ENCODE measurements around the gene RDH11. TPM values are rescaled to one million over a fixed set of nuclear protein-coding genes. Genes with fewer than 3 reads are reported as not detected.

Gene RDH11
- polyA plus RNA-seq, 3 donors = 64.9 to 70.7 (median 65.4) TPM

DNA sequence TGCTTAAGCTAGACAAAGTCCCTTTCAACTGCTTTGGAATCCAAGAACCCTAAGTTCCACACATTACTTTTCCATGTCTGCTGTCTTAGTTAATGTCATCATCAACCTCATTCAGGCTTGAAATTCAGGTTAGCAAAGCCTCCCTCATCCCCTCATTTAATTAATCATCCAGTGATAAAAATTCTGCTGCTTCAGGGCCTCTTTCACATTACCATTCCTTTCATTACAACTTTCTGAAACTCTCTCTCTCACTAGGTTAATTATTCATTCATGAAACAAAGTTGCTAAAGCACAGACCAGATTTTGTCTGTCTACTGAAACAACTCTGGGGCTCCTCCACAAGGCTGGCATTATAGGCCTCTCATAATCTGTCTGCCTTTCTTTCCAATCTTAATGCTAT lies 11.7 kb downstream of the RDH11 start:
- no peaks in the 10 kb centered on the region for H4K20me1 ChIP-seq (ENCODE audit: insufficient read depth, low read length)
- TF ChIP-seq, protein P1, sequence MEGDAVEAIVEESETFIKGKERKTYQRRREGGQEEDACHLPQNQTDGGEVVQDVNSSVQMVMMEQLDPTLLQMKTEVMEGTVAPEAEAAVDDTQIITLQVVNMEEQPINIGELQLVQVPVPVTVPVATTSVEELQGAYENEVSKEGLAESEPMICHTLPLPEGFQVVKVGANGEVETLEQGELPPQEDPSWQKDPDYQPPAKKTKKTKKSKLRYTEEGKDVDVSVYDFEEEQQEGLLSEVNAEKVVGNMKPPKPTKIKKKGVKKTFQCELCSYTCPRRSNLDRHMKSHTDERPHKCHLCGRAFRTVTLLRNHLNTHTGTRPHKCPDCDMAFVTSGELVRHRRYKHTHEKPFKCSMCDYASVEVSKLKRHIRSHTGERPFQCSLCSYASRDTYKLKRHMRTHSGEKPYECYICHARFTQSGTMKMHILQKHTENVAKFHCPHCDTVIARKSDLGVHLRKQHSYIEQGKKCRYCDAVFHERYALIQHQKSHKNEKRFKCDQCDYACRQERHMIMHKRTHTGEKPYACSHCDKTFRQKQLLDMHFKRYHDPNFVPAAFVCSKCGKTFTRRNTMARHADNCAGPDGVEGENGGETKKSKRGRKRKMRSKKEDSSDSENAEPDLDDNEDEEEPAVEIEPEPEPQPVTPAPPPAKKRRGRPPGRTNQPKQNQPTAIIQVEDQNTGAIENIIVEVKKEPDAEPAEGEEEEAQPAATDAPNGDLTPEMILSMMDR (IDR thresholded peaks at IDR 0.05) = no peak
- H3K79me2 ChIP-seq (ENCODE audit: insufficient read depth, low read length) = no peaks in the 10 kb centered on the region
- H3K36me3 ChIP-seq (replicated peaks in 1 of 2; ENCODE audit: control insufficient read depth in 1 of 2, insufficient read depth in 2 of 2, low read length in 2 of 2) = peaks cover 18 to 75% of the 10 kb centered on the region in 2 donors
- no peak for DNase-seq
- intact Hi-C loops (cut with micrococcal nuclease) = no loop called here
- H3K27ac Mint-ChIP-seq = no peak overlapping the region
- peaks cover 0 to 2% (median 0%) of the 10 kb centered on the region in 7 donors for H3K9me3 Mint-ChIP-seq
- peaks cover 12% of the 10 kb centered on the region for H3K4me1 Mint-ChIP-seq
- no peaks in the 10 kb centered on the region for H3K27me3 ChIP-seq (ENCODE audit: control insufficient read depth in 2 of 2, insufficient read depth in 2 of 2, low read length in 2 of 2)
- no peaks in the 10 kb centered on the region for H3K9me3 ChIP-seq (replicated peaks in 1 of 2; ENCODE audit: control insufficient read depth in 1 of 2, insufficient read depth in 1 of 2, low read length in 2 of 2)
- no peak overlapping the region for H2AFZ ChIP-seq (ENCODE audit: insufficient read depth, low read depth, low read length, poor library complexity, severe bottlenecking)
- H3K9ac ChIP-seq (ENCODE audit: insufficient read depth, low read length, poor library complexity, severe bottlenecking) = no peak overlapping the region
- peaks cover 0 to 2% (median 0%) of the 10 kb centered on the region in 3 donors for H3K27me3 Mint-ChIP-seq (ENCODE audit: low read depth in 3 of 3)
- H3K4me3 Mint-ChIP-seq = no peak overlapping the region
- peaks cover 64 to 74% of the 10 kb centered on the region in 2 donors for H3K36me3 Mint-ChIP-seq
- H3K4me2 ChIP-seq (replicated peaks; ENCODE audit: extremely low read depth, low read length, poor library complexity, severe bottlenecking) = no peak overlapping the region
- peaks cover 15 to 20% of the 10 kb centered on the region in 2 donors for H3K4me1 ChIP-seq (ENCODE audit: control insufficient read depth in 1 of 2, insufficient read depth in 2 of 2, low read length in 2 of 2)
- H3K4me3 ChIP-seq (replicated peaks in 1 of 3; ENCODE audit: low read depth in 2 of 3, low read length in 3 of 3) = no peak overlapping the region
- H3K27ac ChIP-seq (ENCODE audit: low read depth in 1 of 2, low read length in 2 of 2) = no peak overlapping the region

DNA sequence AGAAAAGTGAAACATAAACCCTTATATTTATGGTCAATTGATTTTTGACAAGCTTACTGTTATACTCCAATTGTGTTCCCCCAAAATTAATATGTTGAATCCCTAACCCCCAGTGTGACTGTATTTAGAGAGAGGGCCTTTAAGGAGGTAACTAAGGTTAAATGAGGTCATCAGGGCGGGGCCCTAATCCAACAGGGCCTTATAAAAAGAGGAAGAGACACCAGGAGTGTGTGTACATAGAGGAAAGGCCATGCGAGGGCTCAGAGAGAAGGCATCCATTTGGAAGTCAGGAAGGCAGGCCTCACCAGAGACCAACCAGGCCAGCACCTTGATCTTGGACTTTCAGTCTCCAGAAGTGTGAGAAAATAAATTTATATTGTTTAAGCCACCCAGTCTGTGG lies 14.6 kb downstream of the RDH11 start:
- H3K4me1 Mint-ChIP-seq = peaks cover 16% of the 10 kb centered on the region
- H3K79me2 ChIP-seq (ENCODE audit: insufficient read depth, low read length) = no peaks in the 10 kb centered on the region

More for the DNA sequence above, 14.6 kb downstream of the RDH11 start:
- Mint-ChIP-seq H3K36me3 (peaks cover 62 to 72% of the 10 kb centered on the region in 2 donors), H3K27me3 (ENCODE audit: low read depth in 3 of 3) (peaks cover 0 to 2% (median 0%) of the 10 kb centered on the region in 3 donors), H3K9me3 (peaks cover 0 to 2% (median 0%) of the 10 kb centered on the region in 7 donors), H3K4me3 (no peak overlapping the region), H3K27ac (peak overlapping the region; percentile 87 to 93 (median 89))
- 20% methylated on average over 2 of the region's 2 CpGs for WGBS (ENCODE audit: insufficient coverage)
- Histone ChIP-seq H3K4me1 (ENCODE audit: control insufficient read depth in 1 of 2, insufficient read depth in 2 of 2, low read length in 2 of 2) (peaks cover 15 to 20% of the 10 kb centered on the region in 2 donors), H3K27me3 (ENCODE audit: control insufficient read depth in 2 of 2, insufficient read depth in 2 of 2, low read length in 2 of 2) (no peaks in the 10 kb centered on the region), H4K20me1 (ENCODE audit: insufficient read depth, low read length) (no peaks in the 10 kb centered on the region), H3K9me3 (replicated peaks in 1 of 2; ENCODE audit: control insufficient read depth in 1 of 2, insufficient read depth in 1 of 2, low read length in 2 of 2) (no peaks in the 10 kb centered on the region), H3K4me2 (replicated peaks; ENCODE audit: extremely low read depth, low read length, poor library complexity, severe bottlenecking) (peak overlapping the region; percentile 2), H3K36me3 (replicated peaks in 1 of 2; ENCODE audit: control insufficient read depth in 1 of 2, insufficient read depth in 2 of 2, low read length in 2 of 2) (peaks cover 12 to 60% of the 10 kb centered on the region in 2 donors), H3K4me3 (replicated peaks in 1 of 3; ENCODE audit: low read depth in 2 of 3, low read length in 3 of 3) (peak overlapping the region in 1 of 3 experiments; percentile 13), H3K9ac (ENCODE audit: insufficient read depth, low read length, poor library complexity, severe bottlenecking) (peak overlapping the region; percentile 17), H2AFZ (ENCODE audit: insufficient read depth, low read depth, low read length, poor library complexity, severe bottlenecking) (peak overlapping the region; percentile 75), H3K27ac (ENCODE audit: low read depth in 1 of 2, low read length in 2 of 2) (peak overlapping the region; percentile 30 to 81)
- TF ChIP-seq, protein P1 (IDR thresholded peaks at IDR 0.05) = no peak
- peak; percentile 76 to 94 (median 86) for DNase-seq
- intact Hi-C loops (cut with micrococcal nuclease) = no loop called here
